Gastrocnemius medialis (tissue), 4 donors: Measurements from ENCODE around the gene TECTA.

Experiments used
- CTCF ChIP-seq, 5 experiments: fragments of 450-650 bp in 3 of 5; fragments of 200-600 bp in 2 of 5; sonication (generic) in 2 of 5; IDR thresholded peaks in 4 of 5; conservative IDR thresholded peaks in 1 of 5; 1 replicate in 4 of 5; 2 replicates in 1 of 5; pipeline ENCODE4 v1.5.1; 2016 to 2019; ENCODE audit warnings: antibody characterized with exemption in 5 of 5, mild to moderate bottlenecking in 3 of 5, moderate library complexity in 3 of 5
- POLR2A ChIP-seq, 2 donors: fragments of 450-650 bp; IDR thresholded peaks; one replicate each; pipeline ENCODE4 v1.6.1; 2017; ENCODE audit warnings: antibody characterized with exemption in 2 of 2, mild to moderate bottlenecking in 2 of 2, moderate library complexity in 2 of 2

GRCh38 chr11:121068787-121069186, 32.3 kb upstream of the TECTA start:
- TF ChIP-seq CTCF (IDR thresholded peaks at IDR 0.05 in 4 of 5, conservative IDR thresholded peaks at IDR 0.05 in 1 of 5) (no peak), POLR2A (IDR thresholded peaks at IDR 0.05) (no peak)
